SK-N-SH treated with all-trans-retinoic acid at 6 μM for 48 hours (cell line): ENCODE measurements around the gene NPHS1.

Experiments
- ATAC-seq: fragments of 200-7000 bp; cut with Tn5 transposase; 3 replicates; pipeline ENCODE4 v1.9.1; 2020; ENCODE audit warnings: mild to moderate bottlenecking, moderate library complexity
- BACH2 ChIP-seq: fragments of 250-450 bp; sonication (Bioruptor Pico); IDR thresholded peaks from 2 replicates; pipeline ENCODE4 v1.9.0; 2021; ENCODE audit warnings: mild to moderate bottlenecking, borderline replicate concordance
- CSDC2 ChIP-seq: fragments of 250-450 bp; sonication (Bioruptor Pico); IDR thresholded peaks from 2 replicates; pipeline ENCODE4 v1.5.0; 2020; ENCODE audit warnings: mild to moderate bottlenecking, moderate library complexity
- ESRRG ChIP-seq: fragments of 250-450 bp; sonication (Bioruptor Pico); IDR thresholded peaks from 2 replicates; pipeline ENCODE4 v1.6.1; 2021; ENCODE audit warnings: mild to moderate bottlenecking
- GLIS3 ChIP-seq: fragments of 250-450 bp; sonication (Bioruptor Pico); IDR thresholded peaks from 2 replicates; pipeline ENCODE4 v1.5.0; 2020; ENCODE audit warnings: mild to moderate bottlenecking, moderate library complexity
- ISL1 ChIP-seq: fragments of 250-450 bp; sonication (Bioruptor Pico); IDR thresholded peaks from 2 replicates; pipeline ENCODE4 v2.1.2; 2022; ENCODE audit warnings: mild to moderate bottlenecking, moderate library complexity
- OSR1 ChIP-seq: fragments of 250-450 bp; sonication (Bioruptor Pico); IDR thresholded peaks from 2 replicates; pipeline ENCODE4 v1.8.0; 2022; ENCODE audit warnings: moderate library complexity, mild to moderate bottlenecking, inconsistent platforms
- RARB ChIP-seq: fragments of 250-450 bp; sonication (Bioruptor Pico); IDR thresholded peaks from 2 replicates; pipeline ENCODE4 v1.8.0; 2021; ENCODE audit warnings: mild to moderate bottlenecking, moderate library complexity
- SNAI2 ChIP-seq: fragments of 250-450 bp; sonication (Bioruptor Pico); IDR thresholded peaks from 2 replicates; pipeline ENCODE4 v1.5.0; 2020; ENCODE audit warnings: mild to moderate bottlenecking, moderate library complexity
- TCF4 ChIP-seq: fragments of 250-450 bp; sonication (Bioruptor Pico); IDR thresholded peaks from 2 replicates; pipeline ENCODE4 v1.8.0; 2021; ENCODE audit warnings: mild to moderate bottlenecking, moderate library complexity, borderline replicate concordance
- TOX ChIP-seq: fragments of 250-450 bp; sonication (Bioruptor Pico); IDR thresholded peaks from 2 replicates; pipeline ENCODE4 v1.8.0; 2021; ENCODE audit warnings: mild to moderate bottlenecking, moderate library complexity, borderline replicate concordance
- ZC3H10 ChIP-seq: fragments of 250-450 bp; sonication (Bioruptor Pico); IDR thresholded peaks from 2 replicates; pipeline ENCODE4 v1.5.1; 2021; ENCODE audit warnings: mild to moderate bottlenecking, moderate library complexity
- ZFP30 ChIP-seq: fragments of 450-650 bp; formaldehyde crosslinking; IDR thresholded peaks from 2 replicates; pipeline ENCODE4 v1.5.0; 2022; ENCODE audit warnings: mild to moderate bottlenecking, moderate library complexity
- ZNF565 ChIP-seq: fragments of 450-650 bp; formaldehyde crosslinking; conservative IDR thresholded peaks from 2 replicates; pipeline ENCODE4 v1.5.0; 2020; ENCODE audit warnings: low read depth, mild to moderate bottlenecking, moderate library complexity
- ZNF70 ChIP-seq: fragments of 450-650 bp; formaldehyde crosslinking; IDR thresholded peaks from 2 replicates; pipeline ENCODE4 v1.5.0; 2020; ENCODE audit warnings: mild to moderate bottlenecking, moderate library complexity
- ZNF8 ChIP-seq: fragments of 450-650 bp; formaldehyde crosslinking; IDR thresholded peaks from 2 replicates; pipeline ENCODE4 v1.5.0; 2020; ENCODE audit warnings: mild to moderate bottlenecking, moderate library complexity
- TF ChIP-seq, protein P1 (sequence below): fragments of 250-450 bp; sonication (Bioruptor Pico); IDR thresholded peaks from 2 replicates; pipeline ENCODE4 v1.5.1; 2021; ENCODE audit warnings: mild to moderate bottlenecking, moderate library complexity
- TF ChIP-seq, protein P2 (sequence below): fragments of 250-450 bp; sonication (Bioruptor Pico); IDR thresholded peaks from 2 replicates; pipeline ENCODE4 v1.5.0; 2020; ENCODE audit warnings: mild to moderate bottlenecking, moderate library complexity
- TF ChIP-seq, protein P3 (sequence below): fragments of 250-450 bp; sonication (Bioruptor Pico); IDR thresholded peaks from 2 replicates; pipeline ENCODE4 v1.8.0; 2021; ENCODE audit warnings: low read depth, mild to moderate bottlenecking, moderate library complexity, borderline replicate concordance
- TF ChIP-seq, protein P4 (sequence below): fragments of 250-450 bp; sonication (Bioruptor Pico); IDR thresholded peaks from 2 replicates; pipeline ENCODE4 v1.5.1; 2020; ENCODE audit warnings: low read depth, mild to moderate bottlenecking, moderate library complexity

NPHS1 gene

DNA sequence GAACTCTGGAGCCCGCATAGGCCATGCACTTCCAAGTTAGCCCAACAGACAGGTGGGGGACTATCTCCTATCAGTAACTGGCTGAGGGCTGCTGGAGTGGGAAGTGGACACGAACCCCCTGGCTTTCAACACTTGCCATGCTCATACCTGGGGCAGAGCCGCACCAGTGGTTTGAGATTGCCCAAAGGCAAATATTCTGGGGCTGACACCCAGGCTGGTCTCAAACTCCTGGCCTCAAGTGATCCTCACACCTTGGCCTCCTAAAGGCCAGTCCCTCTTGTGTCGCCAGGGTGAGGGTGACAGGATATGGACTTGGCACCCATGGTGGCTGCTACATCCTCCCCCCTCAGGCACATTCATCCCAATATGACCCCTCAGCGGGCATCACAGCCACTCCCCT is 34.9 kb upstream of the NPHS1 start:
- no peak for ATAC-seq
- TF ChIP-seq, protein P1, sequence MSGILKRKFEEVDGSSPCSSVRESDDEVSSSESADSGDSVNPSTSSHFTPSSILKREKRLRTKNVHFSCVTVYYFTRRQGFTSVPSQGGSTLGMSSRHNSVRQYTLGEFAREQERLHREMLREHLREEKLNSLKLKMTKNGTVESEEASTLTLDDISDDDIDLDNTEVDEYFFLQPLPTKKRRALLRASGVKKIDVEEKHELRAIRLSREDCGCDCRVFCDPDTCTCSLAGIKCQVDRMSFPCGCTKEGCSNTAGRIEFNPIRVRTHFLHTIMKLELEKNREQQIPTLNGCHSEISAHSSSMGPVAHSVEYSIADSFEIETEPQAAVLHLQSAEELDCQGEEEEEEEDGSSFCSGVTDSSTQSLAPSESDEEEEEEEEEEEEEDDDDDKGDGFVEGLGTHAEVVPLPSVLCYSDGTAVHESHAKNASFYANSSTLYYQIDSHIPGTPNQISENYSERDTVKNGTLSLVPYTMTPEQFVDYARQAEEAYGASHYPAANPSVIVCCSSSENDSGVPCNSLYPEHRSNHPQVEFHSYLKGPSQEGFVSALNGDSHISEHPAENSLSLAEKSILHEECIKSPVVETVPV (CRISPR knock-in tag): no peak
- TF ChIP-seq, protein P2, sequence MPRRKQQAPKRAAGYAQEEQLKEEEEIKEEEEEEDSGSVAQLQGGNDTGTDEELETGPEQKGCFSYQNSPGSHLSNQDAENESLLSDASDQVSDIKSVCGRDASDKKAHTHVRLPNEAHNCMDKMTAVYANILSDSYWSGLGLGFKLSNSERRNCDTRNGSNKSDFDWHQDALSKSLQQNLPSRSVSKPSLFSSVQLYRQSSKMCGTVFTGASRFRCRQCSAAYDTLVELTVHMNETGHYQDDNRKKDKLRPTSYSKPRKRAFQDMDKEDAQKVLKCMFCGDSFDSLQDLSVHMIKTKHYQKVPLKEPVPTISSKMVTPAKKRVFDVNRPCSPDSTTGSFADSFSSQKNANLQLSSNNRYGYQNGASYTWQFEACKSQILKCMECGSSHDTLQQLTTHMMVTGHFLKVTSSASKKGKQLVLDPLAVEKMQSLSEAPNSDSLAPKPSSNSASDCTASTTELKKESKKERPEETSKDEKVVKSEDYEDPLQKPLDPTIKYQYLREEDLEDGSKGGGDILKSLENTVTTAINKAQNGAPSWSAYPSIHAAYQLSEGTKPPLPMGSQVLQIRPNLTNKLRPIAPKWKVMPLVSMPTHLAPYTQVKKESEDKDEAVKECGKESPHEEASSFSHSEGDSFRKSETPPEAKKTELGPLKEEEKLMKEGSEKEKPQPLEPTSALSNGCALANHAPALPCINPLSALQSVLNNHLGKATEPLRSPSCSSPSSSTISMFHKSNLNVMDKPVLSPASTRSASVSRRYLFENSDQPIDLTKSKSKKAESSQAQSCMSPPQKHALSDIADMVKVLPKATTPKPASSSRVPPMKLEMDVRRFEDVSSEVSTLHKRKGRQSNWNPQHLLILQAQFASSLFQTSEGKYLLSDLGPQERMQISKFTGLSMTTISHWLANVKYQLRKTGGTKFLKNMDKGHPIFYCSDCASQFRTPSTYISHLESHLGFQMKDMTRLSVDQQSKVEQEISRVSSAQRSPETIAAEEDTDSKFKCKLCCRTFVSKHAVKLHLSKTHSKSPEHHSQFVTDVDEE (CRISPR knock-in tag): no peak
- no peak for TF ChIP-seq ZFP30
- TF ChIP-seq, protein P3, sequence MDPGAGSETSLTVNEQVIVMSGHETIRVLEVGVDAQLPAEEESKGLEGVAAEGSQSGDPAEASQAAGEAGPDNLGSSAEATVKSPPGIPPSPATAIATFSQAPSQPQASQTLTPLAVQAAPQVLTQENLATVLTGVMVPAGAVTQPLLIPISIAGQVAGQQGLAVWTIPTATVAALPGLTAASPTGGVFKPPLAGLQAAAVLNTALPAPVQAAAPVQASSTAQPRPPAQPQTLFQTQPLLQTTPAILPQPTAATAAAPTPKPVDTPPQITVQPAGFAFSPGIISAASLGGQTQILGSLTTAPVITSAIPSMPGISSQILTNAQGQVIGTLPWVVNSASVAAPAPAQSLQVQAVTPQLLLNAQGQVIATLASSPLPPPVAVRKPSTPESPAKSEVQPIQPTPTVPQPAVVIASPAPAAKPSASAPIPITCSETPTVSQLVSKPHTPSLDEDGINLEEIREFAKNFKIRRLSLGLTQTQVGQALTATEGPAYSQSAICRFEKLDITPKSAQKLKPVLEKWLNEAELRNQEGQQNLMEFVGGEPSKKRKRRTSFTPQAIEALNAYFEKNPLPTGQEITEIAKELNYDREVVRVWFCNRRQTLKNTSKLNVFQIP (CRISPR knock-in tag): no peak
- TF ChIP-seq OSR1 (CRISPR knock-in tag): no peak
- no peak for TF ChIP-seq ISL1 (CRISPR knock-in tag)
- TF ChIP-seq BACH2 (CRISPR knock-in tag): no peak
- no peak for TF ChIP-seq SNAI2 (CRISPR knock-in tag)
- no peak for TF ChIP-seq CSDC2 (CRISPR knock-in tag)
- TF ChIP-seq ZC3H10: no peak
- no peak for TF ChIP-seq TCF4 (CRISPR knock-in tag)
- TF ChIP-seq ZNF565: no peak
- no peak for TF ChIP-seq ESRRG (CRISPR knock-in tag)
- TF ChIP-seq, protein P4, sequence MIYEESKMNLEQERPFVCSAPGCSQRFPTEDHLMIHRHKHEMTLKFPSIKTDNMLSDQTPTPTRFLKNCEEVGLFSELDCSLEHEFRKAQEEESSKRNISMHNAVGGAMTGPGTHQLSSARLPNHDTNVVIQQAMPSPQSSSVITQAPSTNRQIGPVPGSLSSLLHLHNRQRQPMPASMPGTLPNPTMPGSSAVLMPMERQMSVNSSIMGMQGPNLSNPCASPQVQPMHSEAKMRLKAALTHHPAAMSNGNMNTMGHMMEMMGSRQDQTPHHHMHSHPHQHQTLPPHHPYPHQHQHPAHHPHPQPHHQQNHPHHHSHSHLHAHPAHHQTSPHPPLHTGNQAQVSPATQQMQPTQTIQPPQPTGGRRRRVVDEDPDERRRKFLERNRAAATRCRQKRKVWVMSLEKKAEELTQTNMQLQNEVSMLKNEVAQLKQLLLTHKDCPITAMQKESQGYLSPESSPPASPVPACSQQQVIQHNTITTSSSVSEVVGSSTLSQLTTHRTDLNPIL (CRISPR knock-in tag): no peak

DNA sequence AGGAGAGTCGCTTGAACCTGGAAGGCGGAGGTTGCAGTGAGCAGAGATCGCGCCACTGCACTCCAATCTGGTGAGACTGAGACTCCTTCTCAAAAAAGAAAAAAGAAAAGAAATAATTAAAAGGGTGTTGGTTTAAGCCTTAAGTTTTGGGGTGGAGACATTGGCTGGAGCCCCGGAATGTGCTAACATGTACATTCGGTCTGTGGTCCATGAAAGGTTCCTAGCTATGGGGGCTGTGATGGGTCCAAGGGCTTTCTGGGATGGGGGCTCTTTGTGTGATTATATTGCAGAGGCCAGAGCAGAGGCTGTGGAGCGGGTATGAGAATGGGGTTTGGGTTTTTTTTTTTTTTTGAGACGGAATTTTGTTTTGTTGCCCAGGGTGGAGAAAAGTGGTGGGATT is 33.6 kb upstream of the NPHS1 start:
- TF ChIP-seq, protein P1 (CRISPR knock-in tag): no peak
- no peak for TF ChIP-seq TOX (CRISPR knock-in tag)
- TF ChIP-seq, protein P4 (CRISPR knock-in tag): no peak
- no peak for TF ChIP-seq RARB (CRISPR knock-in tag)
- TF ChIP-seq, protein P2 (CRISPR knock-in tag): no peak
- TF ChIP-seq ZNF565: no peak
- no peak for TF ChIP-seq ISL1 (CRISPR knock-in tag)
- no peak for TF ChIP-seq GLIS3 (CRISPR knock-in tag)
- TF ChIP-seq ZNF8 (CRISPR knock-in tag): no peak
- no peak for TF ChIP-seq ZNF70 (CRISPR knock-in tag)
- no peak for TF ChIP-seq TCF4 (CRISPR knock-in tag)
- no peak for TF ChIP-seq ZFP30
- no peak for ATAC-seq
